ENCODE measurements around the gene PRDM10.
"Not testable (repeated sequence)": the region's sequence is repeated elsewhere in the genome, so short reads cannot be mapped to it uniquely, and the experiment has no call there.

Gene PRDM10

GRCh38 chr11:129974237-129974636 lies 28.4 kb downstream of the PRDM10 start:
- DNase-seq: no peak

DNA sequence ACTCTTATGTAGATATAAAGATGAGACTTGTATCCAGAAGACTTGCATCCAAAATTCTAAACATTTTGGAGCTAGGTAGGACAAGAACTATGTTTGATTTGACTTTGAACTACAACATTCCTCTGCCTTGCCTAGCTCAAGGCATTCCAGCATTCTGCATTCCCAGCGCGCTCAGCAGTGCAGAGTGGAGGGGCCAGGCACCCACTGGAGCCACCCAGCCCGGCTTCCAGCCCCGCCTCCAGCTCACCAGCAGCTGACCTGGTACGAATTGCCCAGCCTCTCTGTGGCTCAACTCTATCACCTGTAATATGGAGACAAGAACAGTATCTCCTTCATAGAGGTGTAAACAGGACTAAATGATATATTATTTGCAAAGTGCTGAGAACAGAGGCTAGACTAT lies 28.8 kb downstream of the PRDM10 start:
- no peak for DNase-seq

DNA sequence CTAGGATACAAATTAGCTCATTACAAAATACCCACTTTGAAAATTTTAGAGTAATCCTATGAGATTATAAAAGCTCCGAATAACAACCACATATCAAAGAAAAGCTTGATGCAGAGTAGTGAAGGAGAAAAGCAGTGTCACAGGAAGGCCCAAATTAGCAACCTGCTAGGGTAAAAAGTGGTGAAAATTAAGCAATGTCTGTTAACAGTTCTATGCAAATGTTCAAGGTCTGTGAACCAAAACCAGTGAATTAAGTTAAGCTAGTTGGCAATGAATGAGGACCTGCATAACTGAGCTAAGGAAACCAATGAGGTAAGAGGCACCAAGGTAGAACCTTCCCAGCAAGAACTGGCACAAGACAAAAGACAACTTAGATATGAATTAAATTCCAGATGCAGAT lies 29.6 kb downstream of the PRDM10 start:
- DNase-seq: no peak

DNA sequence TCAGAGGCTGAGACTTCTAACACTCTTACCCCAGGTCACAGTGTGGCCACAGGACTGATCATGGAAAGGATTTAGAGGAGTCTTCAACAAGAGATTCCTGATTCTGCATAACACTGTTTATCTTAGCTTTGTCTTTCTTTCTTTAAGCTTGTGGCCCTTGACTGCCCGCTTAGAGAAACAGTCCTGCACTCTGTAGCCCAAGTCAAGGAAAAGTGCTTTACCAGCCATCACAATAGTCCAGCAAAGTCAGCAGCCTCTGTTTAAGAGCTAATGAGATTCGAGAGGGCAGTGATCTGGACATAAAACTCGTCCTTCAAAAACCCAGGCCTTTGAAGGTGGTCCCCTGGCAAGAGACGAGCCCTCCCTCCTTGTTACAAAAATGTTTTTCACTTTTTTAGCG lies 30.0 kb downstream of the PRDM10 start:
- no peak for DNase-seq

DNA sequence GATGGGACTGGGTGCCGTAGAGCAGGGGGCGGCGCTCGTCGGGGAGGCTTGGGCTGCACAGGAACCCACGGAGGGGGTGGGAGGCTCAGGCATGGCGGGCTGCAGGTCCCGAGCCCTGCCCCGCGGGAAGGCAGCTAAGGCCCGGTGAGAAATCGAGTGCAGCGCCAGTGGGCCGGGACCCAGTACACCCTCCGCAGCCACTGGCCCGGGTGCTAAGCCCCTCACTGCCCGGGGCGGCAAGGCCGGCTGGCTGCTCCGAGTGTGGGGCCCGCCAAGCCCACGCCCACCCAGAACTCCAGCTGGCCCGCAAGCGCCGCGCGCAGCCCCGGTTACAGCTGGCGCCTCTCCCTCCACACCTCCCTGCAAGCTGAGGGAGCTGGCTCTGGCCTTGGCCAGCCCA lies 30.8 kb downstream of the PRDM10 start:
- DNase-seq: not testable (repeated sequence)

- DNase-seq: no peak
These were observed 32.7 kb downstream of the PRDM10 start for GRCh38 chr11:129969920-129970319.

- DNase-seq: no peak
These were observed 33.8 kb downstream of the PRDM10 start for GRCh38 chr11:129968591-129969419.

DNA sequence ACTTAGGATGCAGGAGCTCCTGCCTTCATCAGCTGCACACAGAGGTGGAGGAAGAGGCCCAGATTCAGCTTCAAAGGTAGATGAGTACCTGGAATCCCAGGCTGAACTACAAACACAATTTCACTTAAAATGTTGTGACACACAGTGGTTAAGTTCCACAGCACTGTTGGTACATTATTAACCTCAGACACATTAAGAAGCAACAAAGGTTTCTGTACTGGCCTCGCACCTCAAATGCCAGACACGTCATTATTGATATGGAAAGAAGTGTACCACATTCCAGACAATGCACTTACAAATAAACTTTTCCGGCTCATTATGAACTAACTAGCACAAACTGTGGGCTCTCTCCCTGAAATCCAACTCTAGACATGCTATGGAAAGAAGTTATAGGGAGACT lies 34.6 kb downstream of the PRDM10 start:
- DNase-seq: no peak

DNA sequence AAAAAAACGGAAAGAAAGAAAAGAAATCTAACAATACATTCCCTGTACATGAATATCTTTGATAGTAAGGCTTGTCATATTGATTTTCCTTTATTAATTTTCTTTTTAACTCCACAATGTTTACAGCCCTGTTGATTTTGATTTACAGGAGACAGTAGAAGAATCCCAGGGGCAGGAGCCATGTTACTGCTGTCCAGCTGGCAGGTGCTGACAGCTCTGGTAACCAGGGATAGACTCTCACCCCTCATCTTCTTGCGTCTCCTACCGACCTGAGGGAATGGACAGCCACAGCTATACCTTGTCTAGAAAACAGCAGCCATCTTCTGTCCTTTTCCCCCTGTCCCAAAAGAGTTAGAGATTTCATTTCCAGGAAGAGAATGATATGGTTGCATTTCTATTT lies 37.4 kb downstream of the PRDM10 start:
- DNase-seq: no peak

- DNase-seq: peak; percentile 80
These were observed 42.1 kb downstream of the PRDM10 start for GRCh38 chr11:129960216-129961214.

DNA sequence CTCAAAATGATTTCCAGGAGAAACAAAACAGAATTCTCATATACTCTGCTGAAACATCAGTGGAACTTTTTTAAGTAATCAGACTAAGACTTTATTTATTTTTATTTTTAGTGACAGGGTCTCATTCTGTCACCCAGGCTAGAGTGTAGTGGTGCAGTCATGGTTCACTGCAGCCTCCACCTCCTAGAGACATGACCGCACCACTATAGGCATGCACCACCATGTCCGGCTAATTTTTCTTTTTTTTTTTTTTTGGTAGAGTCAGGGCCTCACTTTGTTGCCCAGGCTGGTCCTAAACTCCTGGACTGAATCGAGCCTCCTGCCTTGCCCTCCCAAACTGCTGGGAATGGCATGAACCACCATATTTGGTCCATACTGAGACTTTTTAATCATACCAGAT lies 42.9 kb downstream of the PRDM10 start:
- no peak for DNase-seq

DNA sequence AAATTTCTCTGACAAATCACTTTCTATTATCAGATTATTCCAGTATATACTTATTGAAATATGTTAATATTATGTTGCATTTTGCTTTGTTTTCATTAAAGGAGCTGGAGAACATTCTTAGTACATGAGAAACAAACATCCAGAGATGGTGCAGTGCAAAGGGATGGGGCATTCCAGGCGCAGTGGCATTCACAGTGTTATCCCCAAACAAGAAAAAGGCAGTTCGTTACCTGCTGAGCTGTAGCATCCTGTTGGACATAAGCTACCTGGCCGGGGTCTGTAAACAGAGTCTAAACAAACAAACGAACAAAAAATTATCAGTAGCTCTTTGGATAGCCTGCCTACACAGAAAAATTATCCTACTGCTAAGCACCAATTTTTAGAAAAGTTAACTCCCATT lies 47.4 kb downstream of the PRDM10 start:
- no peak for DNase-seq

GRCh38 chr11:129954703-129955102 lies 47.9 kb downstream of the PRDM10 start:
- not testable (repeated sequence) for DNase-seq

DNA sequence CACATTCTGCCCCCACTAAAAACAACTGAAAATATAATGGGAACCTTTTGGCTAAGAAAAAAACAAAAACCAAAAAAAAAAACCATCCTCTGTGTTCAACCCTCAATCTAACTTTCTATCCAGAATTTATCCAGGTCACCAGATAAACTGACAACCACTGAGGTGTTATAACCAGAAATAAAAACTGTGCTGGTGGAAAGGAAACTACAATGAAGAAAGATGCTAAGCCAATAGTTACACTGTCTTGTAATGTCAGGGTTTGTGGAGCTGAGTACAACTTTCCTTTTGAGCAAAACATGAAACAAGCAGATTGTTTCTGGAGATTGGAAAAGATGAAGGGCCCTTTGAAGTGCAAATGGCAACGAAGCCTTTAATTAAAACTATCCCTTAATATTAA lies 50.8 kb downstream of the PRDM10 start:
- no peak for DNase-seq

GRCh38 chr11:129951201-129951865 lies 51.3 kb downstream of the PRDM10 start:
- no peak for DNase-seq

DNA sequence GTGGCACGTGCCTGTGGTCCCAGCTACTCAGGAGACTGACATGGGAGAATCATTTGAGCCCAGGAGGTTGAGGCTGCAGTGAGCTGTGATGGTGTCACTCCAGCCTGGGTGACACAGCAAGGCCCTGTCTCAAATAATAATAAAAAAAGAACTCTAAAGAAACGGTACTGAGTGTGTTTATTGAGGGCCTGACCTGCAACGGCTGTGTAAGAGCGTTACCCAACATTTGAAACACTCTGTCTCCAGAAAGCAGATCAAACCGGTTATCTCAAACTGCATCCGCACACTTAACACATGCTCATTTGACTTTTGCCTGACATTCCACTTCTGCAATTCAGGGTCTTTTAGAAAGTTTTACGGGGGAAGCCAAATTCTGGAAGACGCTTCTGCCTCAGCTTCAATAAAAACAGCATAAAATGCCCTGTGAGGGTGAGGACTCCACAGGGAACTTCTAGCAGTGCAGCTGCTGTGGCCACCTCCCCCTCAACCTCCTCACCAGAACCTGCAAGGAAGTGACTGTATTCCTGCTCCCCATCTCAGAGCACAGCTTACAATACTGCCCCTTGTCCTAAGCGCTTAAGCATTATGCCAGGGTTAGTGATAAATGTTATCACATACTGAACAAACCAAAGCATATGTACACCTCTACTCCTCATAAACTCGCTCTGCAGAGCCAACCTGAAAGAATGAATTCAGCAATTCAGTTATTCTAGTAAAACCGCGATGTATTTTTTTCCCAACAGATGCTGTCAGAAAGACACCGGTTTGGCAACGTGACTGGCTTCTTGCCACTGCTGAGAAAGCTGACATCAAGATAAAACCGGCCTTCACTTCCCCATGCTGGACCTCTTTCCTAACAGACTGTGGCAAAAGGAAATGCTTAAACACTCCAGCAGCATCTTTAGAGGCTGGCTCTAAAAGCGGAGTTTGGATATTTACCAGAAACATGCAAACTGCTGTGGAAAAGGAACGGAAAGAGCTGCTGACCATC lies 52.2 kb downstream of the PRDM10 start:
- peak; percentile 66 for DNase-seq

DNA sequence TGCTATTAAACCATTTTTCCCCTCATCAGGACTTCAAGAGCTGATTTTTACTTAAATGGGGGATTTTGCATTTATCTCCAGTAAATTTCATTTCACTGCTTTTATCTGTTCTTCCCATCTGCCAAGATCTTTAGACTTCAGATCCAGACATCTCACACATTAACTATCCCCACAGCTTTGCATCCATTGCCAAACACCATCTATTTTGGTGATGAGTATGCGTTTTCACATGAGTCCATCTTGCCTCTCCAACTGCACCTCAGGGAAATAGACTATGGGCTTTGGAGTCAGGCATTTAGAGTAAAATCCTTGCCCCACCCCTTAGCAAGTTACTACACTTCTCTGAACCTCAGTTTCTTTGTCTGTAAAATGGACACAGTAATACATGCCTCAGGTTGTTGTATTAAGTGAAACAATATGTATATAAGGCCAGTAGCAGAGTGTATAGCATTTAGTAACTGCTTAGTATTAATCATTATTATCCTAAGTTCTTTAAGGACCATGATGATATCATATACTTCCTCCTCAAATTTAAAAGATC lies 53.6 kb downstream of the PRDM10 start:
- no peak for DNase-seq

DNA sequence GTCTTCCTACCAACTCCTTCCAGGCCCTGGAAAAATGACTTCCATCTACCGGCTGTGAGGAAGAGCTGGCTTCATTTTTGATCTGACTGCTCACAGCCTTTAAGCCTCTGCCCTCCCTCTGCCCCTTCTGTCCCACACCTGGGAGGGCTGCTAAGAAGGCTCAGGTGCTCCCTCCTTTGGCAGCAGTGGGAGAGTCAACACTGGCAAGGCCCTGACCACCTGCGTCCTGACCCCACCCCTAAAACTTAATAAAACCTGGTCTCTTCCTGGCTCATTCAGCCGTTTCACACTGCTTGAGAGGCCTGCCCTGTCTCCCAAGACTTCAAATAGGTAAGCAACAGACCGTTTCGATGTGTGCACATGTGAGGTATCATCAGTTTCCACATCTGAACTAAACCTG lies 55.2 kb downstream of the PRDM10 start:
- no peak for DNase-seq

DNA sequence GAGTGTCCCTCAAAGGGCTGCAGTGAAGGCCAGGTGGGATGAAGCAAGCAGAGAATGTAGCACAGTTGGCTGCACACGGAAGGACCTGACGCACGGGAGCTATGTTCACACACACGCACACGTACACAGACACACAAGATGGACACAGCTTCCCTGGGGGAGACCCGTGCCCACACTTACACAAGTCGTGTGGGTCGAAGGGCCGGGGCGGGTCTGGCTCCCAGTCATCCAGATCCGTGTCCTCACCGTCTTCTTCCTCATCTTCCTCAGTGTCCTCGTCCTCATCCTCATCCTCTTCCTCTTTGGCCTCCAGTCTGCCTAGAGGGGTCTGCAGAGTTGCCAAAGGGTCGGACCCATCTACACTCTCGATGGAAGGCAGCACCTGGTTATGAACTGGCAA lies 55.7 kb downstream of the PRDM10 start:
- DNase-seq: no peak

DNA sequence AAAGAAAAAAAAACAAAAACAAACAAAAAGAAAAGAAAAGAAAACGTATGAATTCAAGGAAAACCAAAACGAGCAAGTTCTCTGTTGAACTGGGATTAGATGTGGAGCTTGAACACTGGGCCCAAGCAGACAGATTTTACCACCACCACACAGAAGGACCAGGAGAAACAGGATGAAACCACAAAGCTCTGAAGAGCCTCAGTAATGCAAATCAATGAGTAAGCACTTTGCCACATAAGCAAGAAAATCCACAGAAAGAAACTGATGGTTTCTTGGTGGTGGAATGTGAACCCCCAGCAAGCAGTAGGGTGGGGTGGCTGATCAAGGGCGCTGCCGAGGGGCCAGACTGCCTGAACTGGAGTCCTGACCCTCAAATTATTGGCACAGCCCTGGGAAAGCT lies 56.4 kb downstream of the PRDM10 start:
- peak; percentile 58 for DNase-seq

- no peak for DNase-seq
These were observed 57.3 kb downstream of the PRDM10 start for GRCh38 chr11:129945373-129945772.
